Thyroid gland (tissue), 4 donors: ENCODE results near the gene PHOX2A. TPM values are rescaled to one million over a fixed set of nuclear protein-coding genes. Genes with fewer than 3 reads are reported as not detected.

Experiments
- DNase-seq, 2 donors: peaks; one replicate each; pipeline ENCODE4 v3.0.0-alpha.2; 2019
- H3K27ac ChIP-seq, 3 donors: fragments of 200-600 bp; sonication (generic); 1 replicate in 2 of 3; 2 replicates in 1 of 3; pipeline ENCODE4 v1.5.1; 2016 to 2019; ENCODE audit warnings: mild to moderate bottlenecking in 1 of 3, moderate library complexity in 1 of 3
- H3K27me3 ChIP-seq: fragments of 200-600 bp; sonication (generic); one replicate; pipeline ENCODE4 v1.5.1; 2019
- H3K36me3 ChIP-seq, 2 donors: fragments of 200-600 bp; sonication (generic); one replicate each; pipeline ENCODE4 v1.5.1; 2016 to 2019
- H3K4me1 ChIP-seq, 2 donors: fragments of 200-600 bp; sonication (generic); one replicate each; pipeline ENCODE4 v1.5.1; 2017 to 2019
- H3K4me3 ChIP-seq, 3 donors: fragments of 200-600 bp; sonication (generic); replicated peaks in 1 of 3; 1 replicate in 2 of 3; 2 replicates in 1 of 3; pipeline ENCODE4 v1.5.1; 2016; ENCODE audit warnings: mild to moderate bottlenecking in 1 of 3
- H3K9me3 ChIP-seq: fragments of 200-600 bp; sonication (generic); one replicate; pipeline ENCODE4 v1.5.1; 2017
- POLR2A ChIP-seq, 2 donors: fragments of 450-650 bp; IDR thresholded peaks; one replicate each; pipeline ENCODE4 v1.6.1; 2017; ENCODE audit warnings: antibody characterized with exemption in 2 of 2, mild to moderate bottlenecking in 2 of 2, moderate library complexity in 1 of 2
- WGBS, 2 donors: methylation state at CpG; one replicate each; pipeline ENCODE4 v1.1.5; 2017; 5-methylcytosine and 5-hydroxymethylcytosine counted together
- intact Hi-C: fragments of 100-400 bp; cut with DNase I; formaldehyde crosslinking; loops from one replicate; pipeline ENCODE4 v1.15.1; 2023
- total RNA-seq, 4 donors: library from RNA; depleted of rRNA; stranded (reverse); fragments of >200 nt; gene quantifications; one replicate each; pipeline ENCODE4 v1.2.3, GENCODE V29; 2016
- TF ChIP-seq, protein P1 (sequence below), 6 experiments: fragments of 200-600 bp in 3 of 6; fragments of 450-650 bp in 3 of 6; sonication (generic) in 3 of 6; IDR thresholded peaks; one replicate each; pipeline ENCODE4 v1.5.1; 2016 to 2019; ENCODE audit warnings: antibody characterized with exemption in 6 of 6, mild to moderate bottlenecking in 2 of 6, inconsistent platforms in 1 of 6, moderate library complexity in 1 of 6

PHOX2A gene
- total RNA-seq, 4 donors from 2014 or later: not detected

DNA sequence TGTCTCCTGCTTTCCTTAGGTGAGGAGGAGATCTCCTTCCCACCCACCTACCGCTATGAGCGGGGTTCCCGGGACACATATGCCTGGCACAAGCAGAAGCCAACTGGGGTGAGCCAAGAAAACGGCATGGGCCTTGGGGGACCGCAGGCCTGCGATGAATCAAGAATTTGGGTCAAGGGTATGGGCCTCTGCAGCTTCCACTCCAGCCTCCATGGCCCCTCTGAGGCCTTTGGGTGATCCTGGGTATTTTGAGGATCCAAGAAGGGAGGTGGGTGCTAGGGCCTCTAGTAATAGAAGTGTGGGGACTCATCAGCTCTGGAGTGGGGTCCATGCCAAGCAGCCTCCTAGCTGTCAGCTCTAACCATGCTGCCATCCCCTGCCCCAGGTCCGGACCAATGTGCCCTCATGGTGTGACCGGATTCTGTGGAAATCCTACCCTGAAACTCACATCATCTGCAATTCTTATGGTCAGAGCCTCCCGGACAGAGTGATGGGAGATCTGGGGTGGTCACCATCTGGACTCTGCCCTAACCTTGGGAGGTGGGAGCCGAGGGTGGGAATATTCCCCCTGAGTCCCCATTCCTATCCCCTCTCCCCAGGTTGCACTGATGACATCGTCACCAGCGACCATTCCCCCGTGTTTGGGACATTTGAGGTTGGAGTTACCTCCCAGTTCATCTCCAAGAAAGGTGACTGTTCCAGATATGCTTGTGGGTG lies 10.8 kb downstream of the PHOX2A start:
- no peaks in the 10 kb centered on the region for H3K9me3 ChIP-seq
- WGBS, 2 donors: 91 to 94% methylated on average over 12 to 13 of the region's 13 CpGs
- no peak for DNase-seq
- no peak overlapping the region for H3K27ac ChIP-seq
- intact Hi-C loops: loop anchor here (10.0 kb wide), 1 partner anchor 192 kb away; no protein-coding TSS in a partner anchor
- peaks cover 7 to 11% of the 10 kb centered on the region in 2 donors for H3K4me1 ChIP-seq
- H3K36me3 ChIP-seq: peaks cover 76 to 88% of the 10 kb centered on the region in 2 donors
- TF ChIP-seq, protein P1, sequence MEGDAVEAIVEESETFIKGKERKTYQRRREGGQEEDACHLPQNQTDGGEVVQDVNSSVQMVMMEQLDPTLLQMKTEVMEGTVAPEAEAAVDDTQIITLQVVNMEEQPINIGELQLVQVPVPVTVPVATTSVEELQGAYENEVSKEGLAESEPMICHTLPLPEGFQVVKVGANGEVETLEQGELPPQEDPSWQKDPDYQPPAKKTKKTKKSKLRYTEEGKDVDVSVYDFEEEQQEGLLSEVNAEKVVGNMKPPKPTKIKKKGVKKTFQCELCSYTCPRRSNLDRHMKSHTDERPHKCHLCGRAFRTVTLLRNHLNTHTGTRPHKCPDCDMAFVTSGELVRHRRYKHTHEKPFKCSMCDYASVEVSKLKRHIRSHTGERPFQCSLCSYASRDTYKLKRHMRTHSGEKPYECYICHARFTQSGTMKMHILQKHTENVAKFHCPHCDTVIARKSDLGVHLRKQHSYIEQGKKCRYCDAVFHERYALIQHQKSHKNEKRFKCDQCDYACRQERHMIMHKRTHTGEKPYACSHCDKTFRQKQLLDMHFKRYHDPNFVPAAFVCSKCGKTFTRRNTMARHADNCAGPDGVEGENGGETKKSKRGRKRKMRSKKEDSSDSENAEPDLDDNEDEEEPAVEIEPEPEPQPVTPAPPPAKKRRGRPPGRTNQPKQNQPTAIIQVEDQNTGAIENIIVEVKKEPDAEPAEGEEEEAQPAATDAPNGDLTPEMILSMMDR (IDR thresholded peaks at IDR 0.05): no peak
- no peak for TF ChIP-seq POLR2A (IDR thresholded peaks at IDR 0.05)
- H3K4me3 ChIP-seq: no peak overlapping the region
- no peaks in the 10 kb centered on the region for H3K27me3 ChIP-seq

DNA sequence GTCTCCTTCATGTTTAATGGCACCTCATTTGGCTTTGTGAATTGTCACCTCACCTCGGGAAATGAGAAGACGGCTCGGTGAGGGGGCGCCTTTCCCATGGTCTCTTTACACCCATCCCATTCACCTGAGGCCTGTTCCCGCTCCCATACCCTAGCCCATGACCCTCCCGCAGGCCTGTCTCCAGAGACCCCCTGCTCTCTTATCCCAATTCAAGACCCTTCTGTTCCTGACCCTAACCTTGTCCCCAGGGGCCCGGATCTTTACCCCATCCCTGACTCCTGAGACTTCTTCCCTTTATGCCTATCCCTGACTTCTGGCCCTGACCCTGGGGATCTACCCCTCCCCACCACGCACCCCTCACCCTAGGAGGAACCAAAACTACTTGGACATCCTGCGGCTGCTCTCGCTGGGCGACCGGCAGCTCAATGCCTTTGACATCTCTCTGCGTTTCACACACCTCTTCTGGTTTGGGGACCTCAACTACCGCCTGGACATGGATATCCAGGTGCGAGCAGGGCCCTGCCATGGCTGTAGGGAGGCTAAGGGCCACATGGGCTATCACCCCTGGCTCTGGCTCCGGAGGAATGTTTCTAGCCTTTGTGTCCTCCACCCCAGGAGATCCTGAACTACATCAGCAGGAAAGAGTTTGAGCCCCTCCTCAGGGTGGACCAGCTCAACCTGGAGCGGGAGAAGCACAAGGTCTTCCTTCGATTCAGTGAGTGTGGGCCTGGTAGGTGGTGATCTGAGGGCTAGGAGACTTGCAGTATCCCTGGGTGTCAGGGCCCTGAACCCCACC lies 11.5 kb downstream of the PHOX2A start:
- WGBS, 2 donors: 94 to 98% methylated on average over 17 to 18 of the region's 18 CpGs
- H3K36me3 ChIP-seq: peaks cover 71 to 85% of the 10 kb centered on the region in 2 donors
- H3K27ac ChIP-seq: no peak overlapping the region
- H3K4me1 ChIP-seq: peaks cover 2 to 4% of the 10 kb centered on the region in 2 donors
- DNase-seq: no peak
- intact Hi-C loops: loop anchor here (10.0 kb wide), 1 partner anchor 192 kb away; no protein-coding TSS in a partner anchor
- TF ChIP-seq POLR2A (IDR thresholded peaks at IDR 0.05): no peak
- TF ChIP-seq, protein P1 (IDR thresholded peaks at IDR 0.05): no peak
- no peaks in the 10 kb centered on the region for H3K27me3 ChIP-seq
- H3K4me3 ChIP-seq: no peak overlapping the region
- no peaks in the 10 kb centered on the region for H3K9me3 ChIP-seq

DNA sequence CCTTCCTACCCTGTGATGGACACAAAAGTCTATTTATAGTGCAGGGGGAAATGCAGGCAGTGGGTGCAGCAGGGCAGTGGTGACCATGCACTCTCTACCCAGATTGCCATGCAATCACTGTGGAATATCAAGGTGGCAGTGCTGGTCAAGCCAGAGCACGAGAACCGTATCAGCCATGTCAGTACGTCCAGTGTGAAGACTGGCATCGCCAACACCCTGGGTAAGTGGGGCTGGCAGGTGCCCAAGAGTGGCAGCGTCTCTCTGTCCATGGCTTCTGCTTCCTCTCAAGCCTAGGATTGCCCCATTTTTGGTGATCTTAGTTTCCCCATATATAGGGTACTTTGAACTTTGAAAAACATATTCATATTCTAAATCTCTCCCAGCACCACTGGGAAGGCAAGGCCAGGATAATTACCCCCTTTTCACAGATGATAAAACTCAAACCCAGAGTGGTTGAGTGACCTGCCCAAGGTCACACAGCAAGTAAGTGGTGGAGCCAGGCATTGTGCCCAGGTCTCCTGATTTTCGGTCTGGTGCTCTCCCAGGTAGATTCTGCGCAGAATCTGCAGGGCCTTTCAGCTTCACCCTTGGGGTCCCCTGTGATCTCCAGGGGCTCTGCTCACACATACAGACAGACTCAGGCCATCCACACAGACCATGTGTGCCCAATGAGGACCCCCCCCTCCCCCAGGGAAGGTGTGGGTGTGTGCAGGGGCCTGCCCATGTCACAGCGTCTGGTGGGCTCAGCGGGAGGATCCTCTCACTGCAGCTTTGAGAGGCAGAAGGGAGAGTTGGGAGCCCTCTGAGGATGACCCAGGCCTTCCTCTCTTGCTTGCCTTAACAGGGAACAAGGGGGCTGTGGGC lies 12.3 kb downstream of the PHOX2A start:
- no peak for DNase-seq
- no peak overlapping the region for H3K27ac ChIP-seq
- TF ChIP-seq, protein P1 (IDR thresholded peaks at IDR 0.05): no peak
- no peak for TF ChIP-seq POLR2A (IDR thresholded peaks at IDR 0.05)
- no peak overlapping the region for H3K4me3 ChIP-seq
- peaks cover 0 to 1% of the 10 kb centered on the region in 2 donors for H3K4me1 ChIP-seq
- H3K36me3 ChIP-seq: peaks cover 69 to 77% of the 10 kb centered on the region in 2 donors
- intact Hi-C loops: loop anchor here (10.0 kb wide), 1 partner anchor 193 kb away; no protein-coding TSS in a partner anchor
- H3K27me3 ChIP-seq: no peaks in the 10 kb centered on the region
- WGBS, 2 donors: 93 to 94% methylated on average over 9 of the region's 9 CpGs
- no peaks in the 10 kb centered on the region for H3K9me3 ChIP-seq

DNA sequence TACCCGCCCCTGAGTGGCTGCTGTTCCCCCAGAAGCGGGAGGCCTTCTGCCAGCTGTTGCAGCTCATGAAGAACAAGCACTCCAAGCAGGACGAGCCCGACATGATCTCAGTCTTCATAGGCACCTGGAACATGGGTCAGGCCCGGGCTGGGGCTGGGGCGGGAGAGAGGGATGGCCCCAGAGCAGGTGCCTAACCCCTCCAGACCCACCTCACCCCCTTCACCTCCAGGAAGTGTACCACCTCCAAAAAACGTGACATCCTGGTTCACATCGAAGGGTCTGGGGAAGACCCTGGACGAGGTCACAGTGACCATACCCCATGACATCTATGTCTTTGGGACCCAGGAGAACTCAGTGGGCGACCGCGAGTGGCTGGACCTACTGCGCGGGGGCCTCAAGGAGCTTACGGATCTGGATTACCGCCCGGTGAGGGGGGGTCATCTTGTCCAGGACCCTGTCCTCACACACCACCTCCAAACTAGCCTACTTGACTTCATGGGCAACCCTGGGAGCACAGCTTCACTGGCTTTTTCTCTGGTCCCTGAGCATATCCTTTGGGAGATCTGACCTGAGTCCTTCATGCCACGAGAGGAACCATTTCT lies 13.1 kb downstream of the PHOX2A start:
- Histone ChIP-seq H3K27me3 (no peaks in the 10 kb centered on the region), H3K36me3 (peaks cover 69 to 72% of the 10 kb centered on the region in 2 donors), H3K9me3 (no peaks in the 10 kb centered on the region), H3K4me3 (no peak overlapping the region), H3K27ac (no peak overlapping the region), H3K4me1 (peaks cover 6 to 9% of the 10 kb centered on the region in 2 donors)
- TF ChIP-seq, protein P1 (IDR thresholded peaks at IDR 0.05): no peak
- TF ChIP-seq POLR2A (IDR thresholded peaks at IDR 0.05): no peak
- WGBS, 2 donors: 91 to 94% methylated on average over 16 of the region's 18 CpGs
- no peak for DNase-seq
- intact Hi-C loops: loop anchor here (10.0 kb wide), 1 partner anchor 194 kb away; no protein-coding TSS in a partner anchor
